ENCODE results near the gene ANKRD1.
"Not testable (repeated sequence)": the region's sequence is repeated elsewhere in the genome, so short reads cannot be mapped to it uniquely, and the experiment has no call there.

ANKRD1 gene

GRCh38 chr10:90920986-90921666 is at the start of gene ANKRD1:
Gene ANKRD1 (minus strand): TSS chr10:90921087. CDS start chr10:90921027, 60 bp downstream.
- no peak for DNase-seq (ENCODE audit: low spot score)

- DNase-seq (ENCODE audit: low spot score): no peak
These were observed 49.2 kb upstream of the ANKRD1 start for GRCh38 chr10:90969947-90970673.

DNA sequence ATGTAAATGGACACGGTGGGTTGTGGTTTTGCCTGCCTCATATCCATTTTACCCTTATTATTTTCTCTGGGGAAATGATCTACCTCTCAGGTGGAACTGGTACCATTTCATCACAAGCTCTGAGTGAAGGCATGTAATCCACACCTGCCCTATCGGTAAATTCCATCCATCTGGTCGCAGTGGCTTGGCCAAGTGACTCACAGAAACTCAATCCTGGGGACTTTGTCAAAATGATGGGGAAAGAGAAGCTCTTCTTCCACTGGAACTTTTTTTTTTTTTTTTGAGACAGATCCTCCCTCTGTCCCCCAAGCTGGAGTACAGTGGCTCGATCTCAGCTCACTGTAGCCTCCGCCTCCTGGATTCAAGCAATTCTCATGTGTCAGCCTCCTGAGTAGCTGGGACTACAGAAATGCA is 48.2 kb upstream of the ANKRD1 start:
- DNase-seq (ENCODE audit: low spot score): no peak

DNA sequence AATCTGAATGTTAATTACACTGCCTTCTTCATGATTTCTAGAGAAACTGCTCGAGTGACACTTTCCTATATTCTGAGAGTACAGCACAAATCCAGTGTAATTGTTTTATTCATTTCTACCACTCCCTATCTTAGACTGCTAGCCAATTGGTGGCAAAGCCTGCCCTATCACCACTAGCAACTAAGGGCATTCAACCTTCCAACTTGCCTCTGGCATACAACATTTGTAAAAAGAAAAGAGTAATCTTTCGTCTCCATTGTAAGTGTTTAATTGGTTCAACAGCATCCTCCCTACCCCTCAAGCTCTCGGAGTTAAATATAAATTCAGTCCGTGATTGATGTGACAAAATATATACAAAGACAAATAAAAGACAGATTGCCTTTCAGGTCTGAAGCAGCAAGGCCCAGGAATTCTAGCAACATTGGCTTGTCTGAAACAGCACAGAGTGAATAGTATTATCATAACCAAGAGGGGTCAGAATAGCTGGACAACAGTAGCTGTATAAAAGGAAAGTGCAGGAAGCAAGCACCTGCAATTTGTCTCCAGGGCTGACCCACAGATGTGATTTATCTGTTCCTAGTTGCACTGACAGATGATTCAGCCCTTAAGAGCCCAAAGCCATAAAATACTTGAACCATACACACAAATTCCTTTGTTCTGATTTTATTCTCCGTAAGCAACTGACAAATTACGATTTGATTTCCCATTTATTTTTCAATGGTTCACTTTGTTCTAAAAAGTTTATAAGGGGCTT is 47.6 kb upstream of the ANKRD1 start:
- DNase-seq (ENCODE audit: low spot score): no peak

DNA sequence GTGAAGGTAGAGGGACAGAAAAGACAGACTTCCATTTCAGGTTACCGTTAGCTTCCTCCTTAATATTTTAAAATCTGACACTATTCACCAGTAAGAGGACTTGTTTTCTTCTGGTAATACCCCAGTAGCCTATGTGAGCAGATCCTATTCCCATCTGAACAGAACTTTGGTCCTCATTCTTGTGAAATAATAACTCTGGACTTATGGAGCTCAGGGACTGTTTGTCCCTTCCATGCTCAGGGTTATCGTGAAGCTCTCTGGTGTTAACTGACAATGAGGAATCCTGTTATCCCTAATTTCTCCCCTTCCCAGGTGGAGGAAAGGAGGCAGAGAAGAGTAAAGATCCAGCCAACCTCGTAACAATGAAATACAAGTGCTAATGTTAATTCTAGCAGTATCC is 47.0 kb upstream of the ANKRD1 start:
- no peak for DNase-seq (ENCODE audit: low spot score)

DNA sequence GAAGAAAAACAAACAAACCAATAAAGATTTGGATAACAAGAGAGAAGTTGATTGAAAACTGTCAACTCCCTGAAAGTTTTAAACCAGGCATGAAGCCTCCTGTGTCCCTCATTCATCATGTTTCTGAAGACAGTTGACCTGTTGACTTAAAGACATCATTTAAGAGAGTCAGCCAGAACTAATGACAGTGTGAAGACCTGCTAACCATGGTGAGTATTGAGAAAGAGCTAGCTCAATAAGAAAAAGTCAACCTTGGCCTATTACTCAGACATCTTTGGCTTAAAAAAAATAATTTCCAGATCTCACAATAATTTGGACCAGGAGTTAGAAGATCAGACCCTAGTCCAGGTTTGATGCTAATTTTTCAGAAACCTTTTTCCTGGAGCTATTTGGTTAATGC is 45.3 kb upstream of the ANKRD1 start:
- no peak for DNase-seq (ENCODE audit: low spot score)

- DNase-seq (ENCODE audit: low spot score): no peak
These were observed 44.8 kb upstream of the ANKRD1 start for GRCh38 chr10:90965720-90966119.

GRCh38 chr10:90964781-90965465 is 44.0 kb upstream of the ANKRD1 start:
- DNase-seq (ENCODE audit: low spot score): no peak

DNA sequence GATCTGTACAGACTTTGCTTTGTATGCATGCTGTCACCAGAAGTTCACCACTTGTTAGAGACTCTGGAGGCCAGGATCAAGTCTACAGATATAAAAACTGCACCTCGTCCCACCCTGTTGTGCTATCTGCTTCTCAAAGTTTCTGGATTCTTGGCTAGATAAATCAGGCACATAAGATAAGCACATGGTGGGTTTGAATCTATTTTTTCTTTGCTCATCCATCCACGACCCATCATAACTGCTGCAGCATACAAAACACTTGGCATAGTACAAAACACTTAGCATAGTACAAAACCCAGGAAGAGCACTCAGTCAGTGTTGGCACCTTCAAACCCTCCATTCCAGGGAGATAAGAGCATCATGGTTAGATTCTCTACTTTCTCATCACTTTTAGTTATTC is 42.4 kb upstream of the ANKRD1 start:
- no peak for DNase-seq (ENCODE audit: low spot score)

DNA sequence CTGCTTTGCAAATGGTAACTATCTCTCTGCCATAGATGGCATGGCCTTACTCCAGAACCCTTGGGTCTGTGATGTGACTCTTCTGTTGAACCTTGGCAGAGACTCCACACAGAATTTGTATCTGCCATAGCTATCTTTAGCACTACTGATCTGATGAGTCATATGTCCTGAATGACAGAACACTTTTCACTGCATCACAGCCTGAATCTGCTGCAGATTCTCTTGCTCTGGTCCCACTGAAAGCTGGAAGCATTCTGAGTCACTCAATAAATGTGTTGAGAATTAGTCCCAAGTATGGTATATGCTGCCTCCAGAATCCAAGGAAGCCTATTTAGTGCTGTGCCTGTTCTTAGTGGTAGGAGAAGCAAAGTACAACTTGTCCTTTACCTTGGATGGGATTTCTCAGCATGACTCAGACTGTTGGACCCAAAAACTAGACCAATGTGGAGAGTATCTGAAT is 39.5 kb upstream of the ANKRD1 start:
- DNase-seq (ENCODE audit: low spot score): no peak

GRCh38 chr10:90959826-90960225 is 38.9 kb upstream of the ANKRD1 start:
- no peak for DNase-seq (ENCODE audit: low spot score)

DNA sequence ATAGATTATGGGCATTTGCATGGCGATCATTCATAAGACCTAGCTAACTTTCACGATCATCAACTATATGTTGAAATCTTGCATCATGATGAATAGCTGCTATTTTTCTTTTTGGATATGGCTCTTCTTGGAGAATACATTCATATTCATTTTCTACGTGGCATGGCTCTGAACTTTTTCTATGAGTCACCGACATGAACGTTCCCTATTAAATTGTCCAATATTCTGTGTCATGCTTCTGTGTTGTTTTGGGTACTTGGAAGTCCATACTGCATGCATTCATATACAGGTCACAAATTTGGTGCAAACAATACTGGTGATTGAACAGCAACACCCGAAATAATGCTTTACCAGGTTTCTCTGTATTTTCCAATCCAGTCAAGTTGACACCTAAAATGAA is 37.9 kb upstream of the ANKRD1 start:
- no peak for DNase-seq (ENCODE audit: low spot score)

DNA sequence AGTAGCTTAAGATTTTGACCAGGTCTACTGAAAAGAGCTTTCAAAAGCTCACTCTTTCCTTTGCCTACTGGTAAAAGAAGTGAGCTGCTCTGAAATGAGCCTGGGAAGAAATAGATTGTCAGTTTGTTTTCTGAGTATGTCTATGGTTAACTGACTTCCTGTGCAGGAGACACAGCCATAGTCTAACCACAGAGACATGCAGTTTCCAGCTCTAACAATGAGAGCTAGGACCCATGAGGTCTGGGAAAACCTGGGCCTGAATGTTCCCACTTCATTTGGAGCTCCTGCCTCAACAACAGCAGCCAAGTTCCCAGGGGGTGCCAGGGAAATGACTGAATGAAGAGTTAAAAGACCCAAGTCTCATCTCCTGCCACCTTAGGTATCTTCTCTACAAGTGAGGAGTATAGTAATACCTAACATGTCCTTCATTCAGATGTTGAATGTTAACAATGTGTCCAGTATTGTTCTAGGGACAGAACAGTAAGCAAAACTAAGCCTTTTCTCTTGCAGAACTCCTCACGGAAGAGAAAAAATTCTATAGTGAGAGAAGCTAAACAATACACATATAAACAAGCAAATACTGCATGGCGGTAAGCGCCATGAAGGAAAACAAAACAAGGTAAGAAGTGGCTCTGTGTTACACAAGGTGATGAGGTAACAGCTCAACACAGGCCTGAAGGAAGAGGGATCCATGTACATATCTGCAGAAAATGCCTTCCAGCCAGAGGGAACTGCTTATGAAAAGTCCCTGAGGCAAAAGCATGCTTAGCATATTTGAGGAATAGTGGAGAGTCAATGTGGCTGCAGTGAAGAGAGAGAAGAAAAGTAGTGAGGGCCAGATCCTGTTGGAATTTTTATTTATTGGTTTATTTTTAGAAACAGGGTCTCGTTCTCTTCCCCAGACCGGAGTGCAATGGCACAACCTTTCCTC is 26.4 kb upstream of the ANKRD1 start:
- DNase-seq (ENCODE audit: low spot score): no peak

- DNase-seq (ENCODE audit: low spot score): no peak
These were observed 24.7 kb upstream of the ANKRD1 start for GRCh38 chr10:90945491-90946070.

GRCh38 chr10:90944749-90945148 is 23.9 kb upstream of the ANKRD1 start:
- no peak for DNase-seq (ENCODE audit: low spot score)

GRCh38 chr10:90942980-90943379 is 22.1 kb upstream of the ANKRD1 start:
- not testable (repeated sequence) for DNase-seq (ENCODE audit: low spot score)

DNA sequence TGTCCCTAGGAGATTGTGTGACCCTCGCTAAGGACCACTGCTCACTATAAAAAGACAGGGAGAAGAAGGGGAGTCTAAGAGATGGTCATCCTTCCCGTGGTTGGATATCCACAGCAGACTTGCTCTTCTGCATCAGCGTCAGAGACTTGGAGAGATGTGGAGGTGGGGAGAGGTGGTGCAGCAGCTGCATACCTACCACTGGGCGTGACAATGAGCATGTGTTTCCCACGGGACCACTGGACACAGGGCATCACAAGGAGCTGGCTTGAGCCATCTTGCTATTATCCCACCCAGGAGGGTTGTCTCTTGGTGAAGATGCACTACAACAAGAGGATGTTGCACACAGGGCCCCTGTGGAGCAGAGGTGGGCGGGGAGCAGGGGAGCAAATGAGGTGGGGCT is 18.8 kb upstream of the ANKRD1 start:
- no peak for DNase-seq (ENCODE audit: low spot score)

GRCh38 chr10:90939116-90939515 is 18.2 kb upstream of the ANKRD1 start:
- no peak for DNase-seq (ENCODE audit: low spot score)

- no peak for DNase-seq (ENCODE audit: low spot score)
These were observed 16.9 kb upstream of the ANKRD1 start for GRCh38 chr10:90937645-90938258.

DNA sequence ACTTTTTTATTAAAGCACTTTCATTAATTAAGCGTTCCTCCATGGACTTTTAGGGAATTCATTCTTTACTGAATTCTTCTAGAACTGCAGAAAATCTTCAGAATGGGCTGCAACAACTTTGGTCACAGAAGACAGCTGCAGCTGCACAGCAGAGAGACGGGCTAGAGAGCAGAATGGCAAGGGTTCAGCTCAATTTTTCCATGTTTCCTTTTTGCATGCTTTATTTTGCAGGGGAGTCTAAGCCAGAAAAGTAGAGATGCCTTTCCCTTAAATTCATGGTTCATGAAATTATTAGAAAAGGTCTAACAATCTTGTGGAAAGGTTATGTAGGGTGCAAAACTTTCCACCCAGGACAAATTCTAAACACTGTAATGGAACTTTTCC is 15.4 kb upstream of the ANKRD1 start:
- no peak for DNase-seq (ENCODE audit: low spot score)
